ENCODE results near the gene KMT2C.

DNA sequence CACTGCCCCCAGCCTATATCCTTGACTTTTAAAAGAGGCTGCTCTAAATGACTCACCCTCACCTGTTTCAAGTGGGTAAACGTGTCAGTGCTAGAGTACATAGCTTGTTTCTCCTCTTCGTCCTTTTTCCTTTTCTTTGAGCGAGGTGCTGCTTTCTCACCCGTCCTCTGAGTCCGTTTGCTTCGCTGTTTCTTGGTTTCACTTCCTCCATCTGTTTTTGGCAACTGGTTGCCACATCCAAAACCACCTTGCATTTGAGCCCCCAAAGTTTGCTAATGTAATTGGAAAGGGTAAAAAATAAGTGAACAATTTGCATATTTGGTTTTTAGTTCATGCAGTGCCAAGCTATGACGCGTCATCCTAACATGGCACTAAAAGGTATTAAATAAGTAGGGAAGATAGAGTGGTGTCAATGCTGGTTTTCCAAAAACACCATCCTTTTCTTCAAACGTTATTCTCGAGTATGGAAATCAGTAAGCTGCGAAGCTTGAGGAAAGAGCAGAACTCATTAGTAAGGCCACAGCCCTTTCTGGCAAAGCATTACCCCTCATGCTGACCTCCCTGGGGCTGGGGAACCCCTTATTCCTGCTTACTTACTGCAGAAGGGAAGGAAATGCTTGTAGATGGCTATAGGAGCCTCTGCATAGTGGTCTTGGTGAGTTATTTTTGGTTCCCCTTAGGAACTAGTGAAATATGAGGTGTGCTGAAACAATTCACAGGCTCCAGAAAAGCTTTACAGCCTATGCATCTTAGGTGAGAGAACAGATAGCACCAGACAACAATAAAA, 276.8 kb downstream of the KMT2C start:
- TF ChIP-seq, protein P1, sequence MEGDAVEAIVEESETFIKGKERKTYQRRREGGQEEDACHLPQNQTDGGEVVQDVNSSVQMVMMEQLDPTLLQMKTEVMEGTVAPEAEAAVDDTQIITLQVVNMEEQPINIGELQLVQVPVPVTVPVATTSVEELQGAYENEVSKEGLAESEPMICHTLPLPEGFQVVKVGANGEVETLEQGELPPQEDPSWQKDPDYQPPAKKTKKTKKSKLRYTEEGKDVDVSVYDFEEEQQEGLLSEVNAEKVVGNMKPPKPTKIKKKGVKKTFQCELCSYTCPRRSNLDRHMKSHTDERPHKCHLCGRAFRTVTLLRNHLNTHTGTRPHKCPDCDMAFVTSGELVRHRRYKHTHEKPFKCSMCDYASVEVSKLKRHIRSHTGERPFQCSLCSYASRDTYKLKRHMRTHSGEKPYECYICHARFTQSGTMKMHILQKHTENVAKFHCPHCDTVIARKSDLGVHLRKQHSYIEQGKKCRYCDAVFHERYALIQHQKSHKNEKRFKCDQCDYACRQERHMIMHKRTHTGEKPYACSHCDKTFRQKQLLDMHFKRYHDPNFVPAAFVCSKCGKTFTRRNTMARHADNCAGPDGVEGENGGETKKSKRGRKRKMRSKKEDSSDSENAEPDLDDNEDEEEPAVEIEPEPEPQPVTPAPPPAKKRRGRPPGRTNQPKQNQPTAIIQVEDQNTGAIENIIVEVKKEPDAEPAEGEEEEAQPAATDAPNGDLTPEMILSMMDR (IDR thresholded peaks at IDR 0.05; ENCODE audit: low read length), result no peak
- no peak for TF ChIP-seq EZH2 (IDR thresholded peaks at IDR 0.05; ENCODE audit: borderline replicate concordance, low read length)
